SK-N-SH (cell line): ENCODE measurements around the gene GNAZ. TPM values are rescaled to one million over a fixed set of nuclear protein-coding genes. Genes with fewer than 3 reads are reported as not detected.
"Not testable (repeated sequence)": the region's sequence is repeated elsewhere in the genome, so short reads cannot be mapped to it uniquely, and the experiment has no call there.

Source experiments
- CTCF ChIA-PET: fragments of 300-600, 350-600 bp; formaldehyde crosslinking; extraction: SDS; loops from one replicate; lab custom pipeline; 2021; lab: Yijun Ruan, JAX
- POLR2A ChIA-PET: fragments of 350-600 bp; sonication (Branson Sonifier 250); formaldehyde crosslinking; extraction: SDS; loops from one replicate; lab custom pipeline; 2020; ENCODE audit warnings: antibody characterized with exemption, inconsistent platforms; lab: Yijun Ruan, JAX
- DNase-seq: peaks from one replicate; pipeline ENCODE4 v3.0.0; 2012
- H2AFZ ChIP-seq: fragments of 200-600 bp; sonication (generic); 2 replicates; pipeline ENCODE4 v1.8.1; 2016; ENCODE audit warnings: antibody characterized with exemption, mild to moderate bottlenecking, low read depth
- H3F3A ChIP-seq: fragments of 200-600 bp; sonication (generic); replicated peaks from 2 replicates; pipeline ENCODE3; 2016; ENCODE audit warnings: antibody characterized with exemption, mild to moderate bottlenecking; ENCODE audit not compliant: insufficient read depth
- H3K27ac ChIP-seq, 2 experiments: fragments of 200-500 bp in 1 of 2; fragments of 200-600 bp in 1 of 2; sonication (Bioruptor generic) in 1 of 2; sonication (generic), shearing (Covaris generic) in 1 of 2; 2 replicates each; pipeline versions ENCODE4 v1.5.1 to v1.6.1; 2014 to 2016; ENCODE audit warnings: low read depth in 2 of 2, inconsistent platforms in 1 of 2, low read length in 1 of 2, mild to moderate bottlenecking in 1 of 2, mixed read lengths in 1 of 2
- H3K27me3 ChIP-seq: fragments of 200-600 bp; sonication (generic), shearing (Covaris generic); 2 replicates; pipeline ENCODE4 v1.6.1; 2016; ENCODE audit warnings: mixed run types; ENCODE audit not compliant: insufficient read depth
- H3K36me3 ChIP-seq, 2 experiments: fragments of 200-500 bp in 1 of 2; fragments of 200-600 bp in 1 of 2; sonication (Bioruptor generic) in 1 of 2; sonication (generic) in 1 of 2; replicated peaks in 1 of 2; 2 replicates each; pipeline versions ENCODE3 to v1.5.1; 2014 to 2016; ENCODE audit warnings: low read length in 1 of 2, mild to moderate bottlenecking in 1 of 2; ENCODE audit not compliant: insufficient read depth in 2 of 2, control insufficient read depth in 1 of 2
- H3K4me1 ChIP-seq, 2 experiments: fragments of 200-500 bp in 1 of 2; fragments of 200-600 bp in 1 of 2; sonication (Bioruptor generic) in 1 of 2; sonication (generic), shearing (Covaris generic) in 1 of 2; 2 replicates each; pipeline versions ENCODE4 v1.5.1 to v1.6.1; 2014 to 2016; ENCODE audit warnings: low read depth in 1 of 2, low read length in 1 of 2, mixed run types in 1 of 2; ENCODE audit not compliant: insufficient read depth in 2 of 2, control insufficient read depth in 1 of 2
- H3K4me2 ChIP-seq: fragments of 200-600 bp; sonication (generic), shearing (Covaris generic); 2 replicates; pipeline ENCODE4 v1.6.1; 2017; ENCODE audit warnings: mixed run types
- H3K4me3 ChIP-seq, 2 experiments: fragments of 200-500 bp in 1 of 2; fragments of 200-600 bp in 1 of 2; sonication (Bioruptor generic) in 1 of 2; sonication (generic), shearing (Covaris generic) in 1 of 2; 2 replicates each; pipeline versions ENCODE4 v1.5.1 to v1.8.1; 2014 to 2016; ENCODE audit warnings: low read depth in 2 of 2, inconsistent platforms in 1 of 2, low read length in 1 of 2, mild to moderate bottlenecking in 1 of 2, mixed read lengths in 1 of 2, moderate library complexity in 1 of 2
- H3K79me2 ChIP-seq: fragments of 200-600 bp; sonication (generic); 2 replicates; pipeline ENCODE4 v1.8.1; 2017; ENCODE audit warnings: mild to moderate bottlenecking; ENCODE audit not compliant: insufficient read depth
- H3K9ac ChIP-seq: fragments of 200-600 bp; sonication (generic); 2 replicates; pipeline ENCODE4 v1.6.1; 2017; ENCODE audit warnings: mixed run types
- H3K9me2 ChIP-seq: fragments of 200-600 bp; sonication (generic); 2 replicates; pipeline ENCODE4 v1.6.1; 2017; ENCODE audit warnings: mixed run types
- H3K9me3 ChIP-seq: fragments of 200-600 bp; sonication (generic); 2 replicates; pipeline ENCODE4 v1.6.1; 2017; ENCODE audit warnings: mixed run types, mild to moderate bottlenecking, moderate library complexity
- H4K20me1 ChIP-seq: fragments of 200-600 bp; sonication (generic); 2 replicates; pipeline ENCODE4 v1.6.1; 2017; ENCODE audit warnings: mild to moderate bottlenecking, mixed run types; ENCODE audit not compliant: insufficient read depth
- CHD2 ChIP-seq: fragments of 150-350 bp; IDR thresholded peaks from 2 replicates; pipeline ENCODE4 v1.6.1; 2018; ENCODE audit warnings: low read length; ENCODE audit not compliant: partially characterized antibody
- ELF1 ChIP-seq: IDR thresholded peaks from 2 replicates; pipeline ENCODE4 v1.4.0; 2012
- EP300 ChIP-seq, 2 experiments: IDR thresholded peaks; 2 replicates each; pipeline versions ENCODE4 v1.4.0 to v1.6.1; 2012; ENCODE audit warnings: borderline replicate concordance in 1 of 2, low read depth in 1 of 2, low read length in 1 of 2
- EZH2phosphoT487 ChIP-seq: fragments of 200-600 bp; sonication (generic); IDR thresholded peaks from 2 replicates; pipeline ENCODE4 v1.6.1; 2017; ENCODE audit warnings: low read depth, mixed run types, mild to moderate bottlenecking, antibody characterized with exemption, moderate library complexity, borderline replicate concordance
- FOXJ3 ChIP-seq: sonication (generic); formaldehyde crosslinking; IDR thresholded peaks from 2 replicates; pipeline ENCODE4 v1.5.1; 2020; ENCODE audit warnings: mild to moderate bottlenecking, missing genetic modification reagents
- FOXM1 ChIP-seq: IDR thresholded peaks from 2 replicates; pipeline ENCODE4 v1.4.0; 2012; ENCODE audit warnings: low read depth, mild to moderate bottlenecking
- GABPA ChIP-seq: IDR thresholded peaks from 2 replicates; pipeline ENCODE4 v1.4.0; 2012; ENCODE audit warnings: low read depth, mild to moderate bottlenecking
- GATA2 ChIP-seq: sonication (generic); formaldehyde crosslinking; IDR thresholded peaks from 2 replicates; pipeline ENCODE4 v1.5.0; 2020; ENCODE audit warnings: mild to moderate bottlenecking, missing genetic modification reagents
- IRF3 ChIP-seq: fragments of 150-350 bp; IDR thresholded peaks from 2 replicates; pipeline ENCODE4 v1.6.1; 2016; ENCODE audit warnings: mild to moderate bottlenecking, low read depth, low read length
- MEF2A ChIP-seq: IDR thresholded peaks from 2 replicates; pipeline ENCODE4 v1.4.0; 2012; ENCODE audit warnings: low read depth, borderline replicate concordance
- NRF1 ChIP-seq: IDR thresholded peaks from 2 replicates; pipeline ENCODE4 v1.6.1; 2012; ENCODE audit warnings: low read depth, mild to moderate bottlenecking, low read length
- POLR2AphosphoS5 ChIP-seq: IDR thresholded peaks from 2 replicates; pipeline ENCODE4 v1.6.1; 2012; ENCODE audit warnings: low read depth, low read length
- RAD21 ChIP-seq: IDR thresholded peaks from 2 replicates; pipeline ENCODE4 v1.6.1; 2012; ENCODE audit warnings: mild to moderate bottlenecking, low read length
- RCOR1 ChIP-seq: fragments of 150-350 bp; IDR thresholded peaks from 2 replicates; pipeline ENCODE4 v1.6.1; 2017; ENCODE audit warnings: antibody characterized with exemption, low read length
- TAF1 ChIP-seq: IDR thresholded peaks from 2 replicates; pipeline ENCODE4 v1.6.1; 2012; ENCODE audit warnings: low read depth, mild to moderate bottlenecking, low read length, moderate library complexity, borderline replicate concordance
- YY1 ChIP-seq: IDR thresholded peaks from 2 replicates; pipeline ENCODE4 v1.4.0; 2012; ENCODE audit warnings: low read depth, mild to moderate bottlenecking
- WGBS: methylation state at CpG from one replicate; pipeline ENCODE4 v1.1.6; 2017; ENCODE audit warnings: low lambda C conversion rate; 5-methylcytosine and 5-hydroxymethylcytosine counted together
- polyA plus RNA-seq, 3 experiments: library from polyadenylated mRNA; depleted of rRNA; stranded (reverse); fragments of >200 nt; gene quantifications; 2 replicates each; pipeline ENCODE4 v1.2.3, GENCODE V29; 2012

GNAZ gene
- polyA plus RNA-seq, 1 of the 3 experiments (the other 2 are of a cell fraction): 6.5 TPM

GRCh38 chr22:23133922-23134321 lies 63.6 kb downstream of the GNAZ start:
- ChIA-PET CTCF (interaction anchor here (3.3 to 13.2 kb wide), 2 partner anchors 148 to 177 kb away, joined by 10 to 397 read pairs; no protein-coding TSS in a partner anchor), POLR2A (interaction anchor here (1.2 kb wide), 1 partner anchor 16 kb away, joined by 3 read pairs; no protein-coding TSS in a partner anchor)
- H3K27ac ChIP-seq: no peak overlapping the region
- no peaks in the 10 kb centered on the region for H3K9me3 ChIP-seq
- no peak overlapping the region for H3K4me3 ChIP-seq
- H4K20me1 ChIP-seq: no peaks in the 10 kb centered on the region
- H3K9ac ChIP-seq: no peak overlapping the region
- no peak for DNase-seq
- H3F3A ChIP-seq: no peaks in the 10 kb centered on the region
- H3K27me3 ChIP-seq: no peaks in the 10 kb centered on the region
- H3K4me2 ChIP-seq: no peak overlapping the region
- H3K4me1 ChIP-seq: peaks cover 0 to 8% of the 10 kb centered on the region in 2 experiments; a peak in 1 of 4 replicates
- H2AFZ ChIP-seq: no peak overlapping the region
- no peaks in the 10 kb centered on the region for H3K79me2 ChIP-seq
- 87% methylated on average over 9 of the region's 10 CpGs for WGBS
- no peaks in the 10 kb centered on the region for H3K9me2 ChIP-seq
- TF ChIP-seq MEF2A (no peak), ELF1 (no peak), NRF1 (no peak), CHD2 (no peak), EZH2phosphoT487 (no peak)
- no peaks in the 10 kb centered on the region for H3K36me3 ChIP-seq

DNA sequence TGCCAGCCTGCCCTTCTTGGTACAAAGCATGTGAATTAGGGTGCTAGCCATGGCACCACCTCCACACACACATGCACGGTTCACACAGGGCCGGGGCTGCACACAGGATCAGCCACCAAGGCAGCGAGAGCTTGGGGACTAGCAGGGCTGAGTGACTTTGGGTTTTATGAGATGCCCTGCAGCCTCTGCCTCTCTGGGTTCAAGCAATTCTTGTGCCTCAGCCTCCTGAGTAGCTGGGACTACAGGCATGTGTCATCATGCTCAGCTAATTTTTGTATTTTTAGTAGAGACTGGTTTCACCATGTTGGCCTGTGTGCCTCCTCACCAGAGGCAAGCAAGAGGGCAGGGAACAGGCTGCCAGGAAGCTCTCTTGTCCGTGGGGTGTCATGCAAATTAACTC lies 66.7 kb downstream of the GNAZ start:
- CTCF ChIA-PET: interaction anchor here (0.9 to 13.2 kb wide), 3 partner anchors 9 to 180 kb away, joined by 3 to 397 read pairs (median 21); no protein-coding TSS in a partner anchor
- H2AFZ ChIP-seq, H3K4me3 ChIP-seq, H3K9me2 ChIP-seq, H3K36me3 ChIP-seq, POLR2A ChIA-PET, H3K9ac ChIP-seq, H3K27me3 ChIP-seq, H3K27ac ChIP-seq, H3K9me3 ChIP-seq, H3F3A ChIP-seq, H3K4me2 ChIP-seq, H4K20me1 ChIP-seq, H3K4me1 ChIP-seq, DNase-seq, H3K79me2 ChIP-seq: not testable (repeated sequence)
- 63% methylated on average over 3 of the region's 4 CpGs for WGBS

DNA sequence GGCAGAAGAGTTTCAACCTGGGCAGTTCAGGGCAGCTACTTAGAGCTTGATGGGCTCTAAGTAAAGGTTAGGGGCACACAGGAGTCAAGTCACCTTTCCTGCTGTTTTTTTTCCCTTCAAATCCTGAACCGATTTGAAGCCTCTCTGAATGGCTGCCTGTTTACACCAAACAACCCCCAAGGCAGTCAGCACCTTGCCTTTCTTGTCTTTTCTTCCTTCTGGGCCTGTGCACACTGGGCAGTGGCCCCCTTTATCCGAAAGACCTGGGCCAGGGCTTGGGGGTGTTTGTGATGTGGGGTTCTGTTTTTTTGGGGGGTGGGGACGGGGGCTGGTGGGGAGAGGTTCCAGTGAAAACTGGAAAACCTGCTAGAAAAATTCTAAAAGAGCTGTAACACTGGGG lies 67.1 kb downstream of the GNAZ start:
- WGBS: 68% methylated on average over 3 of the region's 3 CpGs
- Histone ChIP-seq H2AFZ (no peak overlapping the region), H3K9ac (no peak overlapping the region), H3K36me3 (no peaks in the 10 kb centered on the region), H4K20me1 (no peaks in the 10 kb centered on the region), H3K4me3 (no peak overlapping the region), H3K4me1 (peaks cover 5 to 9% of the 10 kb centered on the region in 2 experiments; a peak in 1 of 4 replicates), H3K27me3 (no peaks in the 10 kb centered on the region), H3K9me3 (no peaks in the 10 kb centered on the region), H3K9me2 (no peaks in the 10 kb centered on the region), H3K79me2 (no peaks in the 10 kb centered on the region), H3F3A (no peaks in the 10 kb centered on the region), H3K27ac (no peak overlapping the region), H3K4me2 (no peak overlapping the region)
- TF ChIP-seq GABPA: no peak
- no peak for TF ChIP-seq IRF3
- no peak for TF ChIP-seq POLR2AphosphoS5
- TF ChIP-seq EP300 (IDR thresholded peaks at IDR 0.05; ENCODE audit: borderline replicate concordance in 1 of 2, low read depth in 1 of 2, low read length in 1 of 2): no peak
- TF ChIP-seq RAD21: no peak
- no peak for TF ChIP-seq GATA2 (CRISPR knock-in tag)
- no peak for TF ChIP-seq TAF1
- TF ChIP-seq YY1: no peak
- no peak for TF ChIP-seq FOXJ3 (CRISPR knock-in tag)
- TF ChIP-seq RCOR1: no peak
- TF ChIP-seq ELF1: no peak
- no peak for TF ChIP-seq FOXM1
- POLR2A ChIA-PET: no interaction called here
- CTCF ChIA-PET: interaction anchor here (0.9 to 13.2 kb wide), 3 partner anchors 9 to 180 kb away, joined by 3 to 397 read pairs (median 21); no protein-coding TSS in a partner anchor
- DNase-seq: no peak
